ENCODE data around the gene MGME1.

Gene MGME1

GRCh38 chr20:17968366-17969277 is at the start of gene MGME1, which contains the start of gene SNX5:
MGME1 (plus strand) TSS chr20:17969018; CDS start chr20:17969860, 842 bp downstream.
SNX5 (minus strand) TSS chr20:17968794; CDS start chr20:17968425, 369 bp downstream.
- FAIRE-seq, result peak; percentile 33

GRCh38 chr20:17919149-17919548 is 49.7 kb upstream of the MGME1 start:
- FAIRE-seq, result no peak

GRCh38 chr20:17921774-17922173 is 47.0 kb upstream of the MGME1 start:
- no peak for FAIRE-seq

- no peak for FAIRE-seq
Observed at GRCh38 chr20:17925141-17925939, 43.5 kb upstream of the MGME1 start.

GRCh38 chr20:17925940-17926300 is 42.9 kb upstream of the MGME1 start:
- no peak for FAIRE-seq

- no peak for FAIRE-seq
Observed at GRCh38 chr20:17928211-17928611, 40.6 kb upstream of the MGME1 start.

- FAIRE-seq, result no peak
Observed at GRCh38 chr20:17928633-17929311, 40.0 kb upstream of the MGME1 start.

GRCh38 chr20:17931513-17931912 is 37.3 kb upstream of the MGME1 start:
- no peak for FAIRE-seq

- FAIRE-seq, result no peak
Observed at GRCh38 chr20:17932396-17932795, 36.4 kb upstream of the MGME1 start.

- no peak for FAIRE-seq
Observed at GRCh38 chr20:17933121-17933520, 35.7 kb upstream of the MGME1 start.

- FAIRE-seq, result no peak
Observed at GRCh38 chr20:17933711-17934110, 35.1 kb upstream of the MGME1 start.

- no peak for FAIRE-seq
Observed at GRCh38 chr20:17934141-17934862, 34.5 kb upstream of the MGME1 start.

GRCh38 chr20:17935186-17935585 is 33.6 kb upstream of the MGME1 start:
- FAIRE-seq, result no peak

GRCh38 chr20:17935761-17936160 is 33.1 kb upstream of the MGME1 start:
- FAIRE-seq, result no peak

GRCh38 chr20:17936286-17936760 is 32.5 kb upstream of the MGME1 start:
- no peak for FAIRE-seq

- no peak for FAIRE-seq
Observed at GRCh38 chr20:17936761-17937732, 31.8 kb upstream of the MGME1 start.

- no peak for FAIRE-seq
Observed at GRCh38 chr20:17938871-17939619, 29.8 kb upstream of the MGME1 start.

- FAIRE-seq, result no peak
Observed at GRCh38 chr20:17939622-17940223, 29.1 kb upstream of the MGME1 start.

GRCh38 chr20:17940224-17940971 is 28.4 kb upstream of the MGME1 start:
- FAIRE-seq, result no peak
